K562 (cell line): ENCODE data around the gene CNKSR1. TPM values are rescaled to one million over a fixed set of nuclear protein-coding genes. Genes with fewer than 3 reads are reported as not detected.

Experiments
- ADNP ChIP-seq: fragments of 200-800 bp; sonication (Bioruptor generic); IDR thresholded peaks from 2 replicates; pipeline ENCODE4 v1.6.1; 2016; ENCODE audit warnings: missing genetic modification characterization, missing compliant biosample characterization
- E2F3 ChIP-seq: fragments of 250-450 bp; sonication (Bioruptor Pico); IDR thresholded peaks from 2 replicates; pipeline ENCODE4 v1.4.0; 2020; ENCODE audit warnings: mild to moderate bottlenecking
- ESRRA ChIP-seq: fragments of 450-650 bp; IDR thresholded peaks from 2 replicates; pipeline ENCODE4 v1.6.1; 2014; ENCODE audit warnings: low read depth, mild to moderate bottlenecking, moderate library complexity, borderline replicate concordance
- ETV1 ChIP-seq: fragments of 450-650 bp; conservative IDR thresholded peaks from 2 replicates; pipeline ENCODE4 v1.6.1; 2016; ENCODE audit warnings: missing genetic modification characterization, control low read depth, low read depth, missing compliant biosample characterization
- FOXK1 ChIP-seq: sonication (generic); formaldehyde crosslinking; IDR thresholded peaks from 2 replicates; pipeline ENCODE4 v1.8.0; 2022; ENCODE audit warnings: missing genetic modification reagents, mild to moderate bottlenecking, borderline replicate concordance
- FOXP1 ChIP-seq: sonication (generic); formaldehyde crosslinking; IDR thresholded peaks from 2 replicates; pipeline ENCODE4 v1.8.0; 2022; ENCODE audit warnings: mild to moderate bottlenecking, missing genetic modification reagents
- HMGXB4 ChIP-seq: sonication (generic); formaldehyde crosslinking; IDR thresholded peaks from 2 replicates; pipeline ENCODE4 v1.8.1; 2023; ENCODE audit warnings: mild to moderate bottlenecking, missing genetic modification reagents
- KAT7 ChIP-seq: sonication (generic); formaldehyde crosslinking; IDR thresholded peaks from 2 replicates; pipeline ENCODE4 v1.8.0; 2022; ENCODE audit warnings: missing genetic modification reagents, mild to moderate bottlenecking, borderline replicate concordance
- KDM2B ChIP-seq: fragments of 250-450 bp; sonication (Bioruptor Pico); IDR thresholded peaks from 2 replicates; pipeline ENCODE4 v1.8.0; 2021; ENCODE audit warnings: mild to moderate bottlenecking, moderate library complexity
- PCBP2 ChIP-seq: fragments of 200-400 bp; formaldehyde crosslinking; IDR thresholded peaks from 2 replicates; pipeline ENCODE4 v1.6.1; 2018; ENCODE audit warnings: low read length, low read depth, mild to moderate bottlenecking, moderate library complexity; ENCODE audit not compliant: poor library complexity, severe bottlenecking
- PTBP1 ChIP-seq: fragments of 200-400 bp; formaldehyde crosslinking; IDR thresholded peaks from 2 replicates; pipeline ENCODE4 v1.6.1; 2017; ENCODE audit warnings: low read depth, low read length
- SMAD4 ChIP-seq: fragments of 250-450 bp; sonication (Bioruptor Pico); conservative IDR thresholded peaks from 2 replicates; pipeline ENCODE4 v1.8.0; 2021; ENCODE audit warnings: inconsistent platforms, mild to moderate bottlenecking, moderate library complexity
- THAP12 ChIP-seq: fragments of 250-450 bp; sonication (Bioruptor Pico); IDR thresholded peaks from 2 replicates; pipeline ENCODE4 v1.9.0; 2021; ENCODE audit warnings: mild to moderate bottlenecking, inconsistent platforms
- USF1 ChIP-seq: sonication (generic); formaldehyde crosslinking; IDR thresholded peaks from 2 replicates; pipeline ENCODE4 v1.9.0; 2022; ENCODE audit warnings: mild to moderate bottlenecking, missing genetic modification reagents
- XRCC4 ChIP-seq: IDR thresholded peaks from one replicate; pipeline ENCODE4 v1.6.1; 2011; ENCODE audit not compliant: insufficient read depth, insufficient read length; ENCODE audit errors: extremely low read depth
- ZBTB2 ChIP-seq: fragments of 450-650 bp; IDR thresholded peaks from 2 replicates; pipeline ENCODE4 v1.6.1; 2016; ENCODE audit warnings: antibody characterized with exemption
- ZNF174 ChIP-seq: fragments of 250-450 bp; sonication (Bioruptor Pico); IDR thresholded peaks from 2 replicates; pipeline ENCODE4 v1.4.0; 2020; ENCODE audit warnings: mild to moderate bottlenecking
- ZNF668 ChIP-seq: fragments of 250-450 bp; sonication (Bioruptor Pico); IDR thresholded peaks from 2 replicates; pipeline ENCODE4 v1.8.0; 2022; ENCODE audit warnings: mild to moderate bottlenecking, inconsistent platforms
- polyA plus RNA-seq, 8 experiments: library from polyadenylated mRNA; depleted of rRNA in 4 of 8; stranded (reverse) in 5 of 8; unstranded in 3 of 8; fragments of >200 nt; fragmentation: Nextera tagmentation in 2 of 8; fragmentation: Illumina TruSeq in 1 of 8; extraction: Ambion mirVana in 2 of 8; extraction: Trizol in 1 of 8; gene quantifications; 2 replicates each; pipeline versions ENCODE4 v1.2.1 to v1.2.3, GENCODE V29; 2011 to 2014; ENCODE audit warnings: inconsistent platforms in 1 of 8, missing spikeins in 1 of 8
- total RNA-seq, 7 experiments: library from RNA; depleted of rRNA in 6 of 7; stranded (reverse); fragments of >200 nt in 6 of 7; fragmentation: Illumina TruSeq in 2 of 7; extraction: Trizol in 2 of 7; gene quantifications; 2 replicates each; pipeline versions ENCODE4 v1.2.1 to v1.2.3, GENCODE V29; 2011 to 2021; ENCODE audit warnings: low replicate concordance in 1 of 7
- TF ChIP-seq, protein P1 (sequence below): fragments of 250-450 bp; sonication (Bioruptor Pico); IDR thresholded peaks from 2 replicates; pipeline ENCODE4 v1.4.0; 2020; ENCODE audit warnings: mild to moderate bottlenecking

Gene CNKSR1
- total and polyA plus RNA-seq, 9 of the 15 experiments (the other 6 are each of a cell fraction or from before 2014, with no cell fraction given), result 0.03 to 2.8 (median 1.1) TPM

DNA sequence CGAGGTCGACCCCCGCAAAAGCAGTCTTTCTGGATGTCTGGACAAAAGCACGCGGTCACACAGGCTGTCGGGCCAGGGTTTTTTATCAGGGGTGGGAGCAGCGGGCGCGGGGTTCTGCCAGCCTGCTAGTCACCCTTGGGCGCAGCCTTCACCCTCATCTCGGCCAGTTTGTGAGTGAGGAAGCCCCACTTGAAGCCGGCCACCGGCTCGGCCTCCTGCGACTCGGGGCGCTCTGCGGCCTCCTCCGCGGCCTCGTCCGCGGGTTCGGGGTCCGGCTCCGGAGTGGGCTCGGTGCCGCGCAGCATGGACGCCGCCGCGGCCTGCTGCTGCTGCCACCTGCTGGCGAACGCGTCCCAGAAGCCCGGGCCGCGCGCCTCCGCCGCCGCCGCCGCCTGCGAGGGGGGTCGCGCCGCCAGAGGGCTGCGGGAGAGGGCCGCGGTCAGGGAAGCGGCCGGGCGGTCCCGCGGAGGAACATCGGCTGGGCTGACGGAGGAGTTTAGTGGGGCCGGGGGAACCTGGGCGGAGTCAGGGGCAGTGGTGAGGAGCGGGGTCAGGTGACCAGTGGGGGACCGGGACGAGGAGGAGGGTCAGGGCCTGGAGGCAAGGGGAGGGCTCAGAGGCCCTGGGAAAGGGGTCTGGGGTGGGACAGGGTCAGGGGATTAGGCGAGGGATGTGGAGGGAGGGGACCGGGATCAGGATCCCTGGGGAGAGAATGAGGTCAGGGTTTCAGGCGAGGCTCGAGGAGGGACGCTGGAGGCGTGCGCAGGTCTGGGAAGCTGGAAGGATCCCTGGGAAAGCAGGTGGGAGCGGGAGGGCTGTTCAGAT is 13.0 kb upstream of the CNKSR1 start (continued):
- 0 out of 2 replicates have a peak, but pooled peaks have one; percentile 31 for TF ChIP-seq THAP12 (CRISPR knock-in tag)
- peak; percentile 59 for TF ChIP-seq ESRRA
- no peak for TF ChIP-seq ETV1 (tag)
- 0 out of 2 replicates have a peak, but pooled peaks have one; percentile 48 for TF ChIP-seq HMGXB4
- TF ChIP-seq E2F3 (CRISPR knock-in tag), result peak; percentile 80
- TF ChIP-seq ADNP, result peak; percentile 76
- TF ChIP-seq FOXK1 (CRISPR knock-in tag), result no peak
- no peak for TF ChIP-seq PCBP2
- TF ChIP-seq XRCC4, result no peak
- peak; percentile 83 for TF ChIP-seq SMAD4
- peak; percentile 84 for TF ChIP-seq USF1 (CRISPR knock-in tag)
- TF ChIP-seq PTBP1, result 0 out of 2 replicates have a peak, but pooled peaks have one; percentile 54
- TF ChIP-seq KAT7 (CRISPR knock-in tag), result peak; percentile 97
- TF ChIP-seq ZNF174 (CRISPR knock-in tag), result no peak
- TF ChIP-seq ZBTB2, result 0 out of 2 replicates have a peak, but pooled peaks have one; percentile 15
- peak; percentile 57; the same call in 1 of the 2 replicates for TF ChIP-seq KDM2B (CRISPR knock-in tag)
- peak; percentile 66; the same call in 1 of the 2 replicates for TF ChIP-seq ZNF668 (CRISPR knock-in tag)
- TF ChIP-seq, protein P1, sequence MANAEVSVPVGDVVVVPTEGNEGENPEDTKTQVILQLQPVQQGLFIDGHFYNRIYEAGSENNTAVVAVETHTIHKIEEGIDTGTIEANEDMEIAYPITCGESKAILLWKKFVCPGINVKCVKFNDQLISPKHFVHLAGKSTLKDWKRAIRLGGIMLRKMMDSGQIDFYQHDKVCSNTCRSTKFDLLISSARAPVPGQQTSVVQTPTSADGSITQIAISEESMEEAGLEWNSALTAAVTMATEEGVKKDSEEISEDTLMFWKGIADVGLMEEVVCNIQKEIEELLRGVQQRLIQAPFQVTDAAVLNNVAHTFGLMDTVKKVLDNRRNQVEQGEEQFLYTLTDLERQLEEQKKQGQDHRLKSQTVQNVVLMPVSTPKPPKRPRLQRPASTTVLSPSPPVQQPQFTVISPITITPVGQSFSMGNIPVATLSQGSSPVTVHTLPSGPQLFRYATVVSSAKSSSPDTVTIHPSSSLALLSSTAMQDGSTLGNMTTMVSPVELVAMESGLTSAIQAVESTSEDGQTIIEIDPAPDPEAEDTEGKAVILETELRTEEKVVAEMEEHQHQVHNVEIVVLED (CRISPR knock-in tag), result 0 out of 2 replicates have a peak, but pooled peaks have one; percentile 46
- peak; percentile 74; the same call in 1 of the 2 replicates for TF ChIP-seq FOXP1 (CRISPR knock-in tag)
